ENCODE measurements around the gene HNRNPF.
"Not testable (repeated sequence)": the region's sequence is repeated elsewhere in the genome, so short reads cannot be mapped to it uniquely, and the experiment has no call there.

Gene HNRNPF

DNA sequence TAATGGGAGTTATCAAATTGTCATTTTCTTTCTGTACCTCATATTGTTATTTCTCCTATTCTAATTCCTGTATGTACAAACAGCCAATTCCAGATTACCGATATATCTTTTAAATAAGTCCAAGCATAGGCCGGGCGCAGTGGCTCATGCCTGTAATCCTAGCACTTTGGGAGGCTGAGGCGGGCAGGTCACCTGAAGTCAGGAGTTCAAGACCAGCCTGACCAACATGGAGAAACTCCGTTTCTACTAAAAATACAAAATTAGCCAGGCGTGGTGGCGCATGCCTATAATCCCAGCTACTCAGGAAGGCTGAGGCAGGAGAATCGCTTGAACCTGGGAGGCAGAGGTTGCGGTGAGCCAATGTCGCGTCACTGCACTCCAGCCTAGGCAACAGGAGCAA, 15.8 kb downstream of the HNRNPF start:
- H2AFZ ChIP-seq (ENCODE audit: low read length); H2BK120ac ChIP-seq (ENCODE audit: low read depth, low read length); DNase-seq (ENCODE audit: low spot score); H3K23ac ChIP-seq (ENCODE audit: low read depth, low read length, poor library complexity); H3K27ac ChIP-seq (replicated peaks; ENCODE audit: low read length); H3K4me2 ChIP-seq (ENCODE audit: insufficient read depth, low read length, poor library complexity, severe bottlenecking); H3K4me3 ChIP-seq (ENCODE audit: low read length in 2 of 2); H3K18ac ChIP-seq (ENCODE audit: low read length); H2AK5ac ChIP-seq (ENCODE audit: low read depth, low read length); H2BK5ac ChIP-seq (ENCODE audit: low read length); H2BK12ac ChIP-seq (ENCODE audit: low read length); H3K27me3 ChIP-seq (ENCODE audit: control insufficient read depth in 3 of 3, insufficient read depth in 3 of 3, low read depth in 1 of 3, low read length in 3 of 3); H3K9me3 ChIP-seq (replicated peaks in 1 of 2; ENCODE audit: control insufficient read depth in 2 of 2, insufficient read depth in 1 of 2, low read depth in 1 of 2, low read length in 2 of 2); H3K9ac ChIP-seq (ENCODE audit: low read depth, low read length, poor library complexity); H3K14ac ChIP-seq (ENCODE audit: low read length); H2BK15ac ChIP-seq (ENCODE audit: low read length); H4K8ac ChIP-seq (ENCODE audit: low read depth, low read length); H4K91ac ChIP-seq (ENCODE audit: low read depth, low read length, poor library complexity); H3K4ac ChIP-seq (ENCODE audit: low read length): not testable (repeated sequence)
- H3K4me1 ChIP-seq (ENCODE audit: control insufficient read depth in 2 of 2, insufficient read depth in 1 of 2, low read depth in 1 of 2, low read length in 2 of 2), result peaks cover 9 to 11% of the 10 kb centered on the region in 2 donors
- WGBS, 2 donors (ENCODE audit: extremely low coverage in 2 of 2, insufficient read length in 2 of 2, insufficient replicate concordance in 1 of 2), result no CpG with 5 or more reads among the region's 11 CpGs
- H3K36me3 ChIP-seq (replicated peaks in 1 of 2; ENCODE audit: control insufficient read depth in 2 of 2, insufficient read depth in 2 of 2, low read length in 2 of 2), result peaks cover 27 to 82% of the 10 kb centered on the region in 2 donors
- H3K79me1 ChIP-seq (ENCODE audit: low read depth, low read length), result peaks cover 10% of the 10 kb centered on the region

DNA sequence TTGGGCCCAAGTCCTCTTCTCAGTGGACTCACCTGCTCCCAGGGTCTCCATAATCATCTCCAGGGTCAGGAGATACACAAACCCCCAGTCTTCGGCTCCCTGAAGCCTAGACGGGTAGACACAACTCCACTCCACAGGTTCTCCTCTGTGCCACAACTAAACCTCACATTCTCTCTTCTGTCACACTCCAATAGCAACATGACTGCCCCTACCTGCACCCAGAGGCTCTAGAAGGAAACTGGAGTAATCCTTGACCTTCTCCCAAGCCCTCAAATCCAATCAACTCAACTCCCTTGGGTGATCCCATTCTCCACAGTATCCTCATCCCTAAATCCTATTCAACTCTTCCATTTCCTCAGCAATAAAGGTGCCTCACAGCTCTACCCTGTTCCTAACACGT, 16.2 kb downstream of the HNRNPF start:
- H2BK5ac ChIP-seq (ENCODE audit: low read length), result no peak overlapping the region
- peaks cover 27 to 86% of the 10 kb centered on the region in 2 donors for H3K36me3 ChIP-seq (replicated peaks in 1 of 2; ENCODE audit: control insufficient read depth in 2 of 2, insufficient read depth in 2 of 2, low read length in 2 of 2)

DNA sequence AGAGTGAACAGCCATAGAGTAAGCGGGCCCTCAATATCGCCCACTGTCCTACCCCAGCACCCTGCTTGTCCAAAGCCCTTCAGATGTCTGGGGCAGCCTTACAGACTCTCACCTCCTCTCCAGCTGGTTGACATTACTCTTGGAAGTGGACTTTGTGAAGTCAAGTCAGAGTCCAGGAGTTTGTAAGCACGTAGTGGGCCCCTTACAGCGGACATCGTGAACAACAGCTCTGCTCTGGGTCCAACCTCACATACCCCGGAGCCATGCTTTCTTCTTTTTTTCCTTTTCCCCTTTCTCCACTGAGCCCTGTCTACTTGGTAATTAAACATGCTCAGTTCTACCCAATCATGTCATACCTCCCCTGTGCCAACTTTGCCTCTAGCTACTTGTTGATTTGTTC, 17.5 kb downstream of the HNRNPF start:
- no peak overlapping the region for H3K23ac ChIP-seq (ENCODE audit: low read depth, low read length, poor library complexity)
- H2AFZ ChIP-seq (ENCODE audit: low read length), result no peak overlapping the region
- no peak overlapping the region for H2BK120ac ChIP-seq (ENCODE audit: low read depth, low read length)
- no peak overlapping the region for H2BK12ac ChIP-seq (ENCODE audit: low read length)
- H3K9ac ChIP-seq (ENCODE audit: low read depth, low read length, poor library complexity), result no peak overlapping the region
- H3K4me1 ChIP-seq (ENCODE audit: control insufficient read depth in 2 of 2, insufficient read depth in 1 of 2, low read depth in 1 of 2, low read length in 2 of 2), result peaks cover 6 to 8% of the 10 kb centered on the region in 2 donors
- no peak overlapping the region for H3K4me3 ChIP-seq (ENCODE audit: low read length in 2 of 2)
- H2AK5ac ChIP-seq (ENCODE audit: low read depth, low read length), result no peak overlapping the region
- WGBS, 2 donors (ENCODE audit: extremely low coverage in 2 of 2, insufficient read length in 2 of 2, insufficient replicate concordance in 1 of 2), result no CpG with 5 or more reads among the region's 6 CpGs
- no peak overlapping the region for H3K27ac ChIP-seq (replicated peaks; ENCODE audit: low read length)
- H3K18ac ChIP-seq (ENCODE audit: low read length), result no peak overlapping the region
- H3K79me1 ChIP-seq (ENCODE audit: low read depth, low read length), result peaks cover 14% of the 10 kb centered on the region
- H4K8ac ChIP-seq (ENCODE audit: low read depth, low read length), result no peak overlapping the region
- no peaks in the 10 kb centered on the region for H3K27me3 ChIP-seq (ENCODE audit: control insufficient read depth in 3 of 3, insufficient read depth in 3 of 3, low read depth in 1 of 3, low read length in 3 of 3)
- no peak overlapping the region for H4K91ac ChIP-seq (ENCODE audit: low read depth, low read length, poor library complexity)
- peaks cover 40 to 99% of the 10 kb centered on the region in 2 donors for H3K36me3 ChIP-seq (replicated peaks in 1 of 2; ENCODE audit: control insufficient read depth in 2 of 2, insufficient read depth in 2 of 2, low read length in 2 of 2)
- no peaks in the 10 kb centered on the region for H3K9me3 ChIP-seq (replicated peaks in 1 of 2; ENCODE audit: control insufficient read depth in 2 of 2, insufficient read depth in 1 of 2, low read depth in 1 of 2, low read length in 2 of 2)
- DNase-seq (ENCODE audit: low spot score), result no peak
- no peak overlapping the region for H2BK15ac ChIP-seq (ENCODE audit: low read length)
- H2BK5ac ChIP-seq (ENCODE audit: low read length), result no peak overlapping the region
- no peak overlapping the region for H3K4me2 ChIP-seq (ENCODE audit: insufficient read depth, low read length, poor library complexity, severe bottlenecking)
- H3K4ac ChIP-seq (ENCODE audit: low read length), result no peak overlapping the region
- no peak overlapping the region for H3K14ac ChIP-seq (ENCODE audit: low read length)

More for the DNA sequence above, 16.2 kb downstream of the HNRNPF start:
- H3K4me2 ChIP-seq (ENCODE audit: insufficient read depth, low read length, poor library complexity, severe bottlenecking), result no peak overlapping the region
- no CpG with 5 or more reads among the region's 3 CpGs for WGBS, 2 donors (ENCODE audit: extremely low coverage in 2 of 2, insufficient read length in 2 of 2, insufficient replicate concordance in 1 of 2)
- no peaks in the 10 kb centered on the region for H3K27me3 ChIP-seq (ENCODE audit: control insufficient read depth in 3 of 3, insufficient read depth in 3 of 3, low read depth in 1 of 3, low read length in 3 of 3)
- no peak overlapping the region for H2BK120ac ChIP-seq (ENCODE audit: low read depth, low read length)
- H3K4me1 ChIP-seq (ENCODE audit: control insufficient read depth in 2 of 2, insufficient read depth in 1 of 2, low read depth in 1 of 2, low read length in 2 of 2), result peaks cover 6 to 8% of the 10 kb centered on the region in 2 donors
- H2BK15ac ChIP-seq (ENCODE audit: low read length), result no peak overlapping the region
- no peak overlapping the region for H3K18ac ChIP-seq (ENCODE audit: low read length)
- DNase-seq (ENCODE audit: low spot score), result no peak
- H3K9ac ChIP-seq (ENCODE audit: low read depth, low read length, poor library complexity), result no peak overlapping the region
- H3K79me1 ChIP-seq (ENCODE audit: low read depth, low read length), result peaks cover 10% of the 10 kb centered on the region
- H3K23ac ChIP-seq (ENCODE audit: low read depth, low read length, poor library complexity), result no peak overlapping the region
- H3K4me3 ChIP-seq (ENCODE audit: low read length in 2 of 2), result no peak overlapping the region
- no peak overlapping the region for H3K14ac ChIP-seq (ENCODE audit: low read length)
- H3K4ac ChIP-seq (ENCODE audit: low read length), result no peak overlapping the region
- no peak overlapping the region for H2AK5ac ChIP-seq (ENCODE audit: low read depth, low read length)
- H3K27ac ChIP-seq (replicated peaks; ENCODE audit: low read length), result no peak overlapping the region
- no peak overlapping the region for H2BK12ac ChIP-seq (ENCODE audit: low read length)
- no peaks in the 10 kb centered on the region for H3K9me3 ChIP-seq (replicated peaks in 1 of 2; ENCODE audit: control insufficient read depth in 2 of 2, insufficient read depth in 1 of 2, low read depth in 1 of 2, low read length in 2 of 2)
- no peak overlapping the region for H2AFZ ChIP-seq (ENCODE audit: low read length)
- no peak overlapping the region for H4K8ac ChIP-seq (ENCODE audit: low read depth, low read length)
- H4K91ac ChIP-seq (ENCODE audit: low read depth, low read length, poor library complexity), result no peak overlapping the region

DNA sequence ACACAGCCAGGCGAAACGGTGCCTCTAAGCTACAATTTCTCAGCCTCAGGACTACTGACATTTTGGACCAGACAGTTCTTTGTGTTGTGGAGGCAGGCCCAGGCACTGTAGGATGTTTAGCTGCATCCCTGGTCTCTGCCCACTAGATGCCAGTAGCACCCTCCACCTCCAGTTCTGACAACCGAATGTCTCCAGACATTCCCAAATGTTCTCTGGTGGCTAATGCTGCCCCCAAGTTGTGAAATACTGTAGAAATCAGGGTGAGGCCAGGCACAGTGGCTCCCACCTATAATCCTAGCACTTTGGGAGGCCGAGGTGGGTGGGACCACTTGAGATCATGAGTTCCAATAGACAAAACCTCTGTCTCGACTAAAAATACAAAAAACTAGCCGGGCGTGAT, 18.2 kb downstream of the HNRNPF start:
- H4K8ac ChIP-seq (ENCODE audit: low read depth, low read length), result no peak overlapping the region
- H2BK120ac ChIP-seq (ENCODE audit: low read depth, low read length), result no peak overlapping the region
- H3K14ac ChIP-seq (ENCODE audit: low read length), result no peak overlapping the region
- no peak overlapping the region for H3K27ac ChIP-seq (replicated peaks; ENCODE audit: low read length)
- no peak overlapping the region for H2BK15ac ChIP-seq (ENCODE audit: low read length)
- no peak overlapping the region for H2BK12ac ChIP-seq (ENCODE audit: low read length)
- H2AFZ ChIP-seq (ENCODE audit: low read length), result no peak overlapping the region
- no peak overlapping the region for H3K9ac ChIP-seq (ENCODE audit: low read depth, low read length, poor library complexity)
- H3K23ac ChIP-seq (ENCODE audit: low read depth, low read length, poor library complexity), result no peak overlapping the region
- DNase-seq (ENCODE audit: low spot score), result no peak
- H3K18ac ChIP-seq (ENCODE audit: low read length), result no peak overlapping the region
- H3K4me3 ChIP-seq (ENCODE audit: low read length in 2 of 2), result no peak overlapping the region
- H3K4ac ChIP-seq (ENCODE audit: low read length), result no peak overlapping the region
- H2AK5ac ChIP-seq (ENCODE audit: low read depth, low read length), result no peak overlapping the region
- no peak overlapping the region for H3K4me2 ChIP-seq (ENCODE audit: insufficient read depth, low read length, poor library complexity, severe bottlenecking)
- H3K4me1 ChIP-seq (ENCODE audit: control insufficient read depth in 2 of 2, insufficient read depth in 1 of 2, low read depth in 1 of 2, low read length in 2 of 2), result peaks cover 6 to 8% of the 10 kb centered on the region in 2 donors
- H3K9me3 ChIP-seq (replicated peaks in 1 of 2; ENCODE audit: control insufficient read depth in 2 of 2, insufficient read depth in 1 of 2, low read depth in 1 of 2, low read length in 2 of 2), result no peaks in the 10 kb centered on the region
- no peak overlapping the region for H2BK5ac ChIP-seq (ENCODE audit: low read length)
- H4K91ac ChIP-seq (ENCODE audit: low read depth, low read length, poor library complexity), result no peak overlapping the region
- WGBS, 2 donors (ENCODE audit: extremely low coverage in 2 of 2, insufficient read length in 2 of 2, insufficient replicate concordance in 1 of 2), result no CpG with 5 or more reads among the region's 7 CpGs
- peaks cover 11% of the 10 kb centered on the region for H3K79me1 ChIP-seq (ENCODE audit: low read depth, low read length)
- peaks cover 41 to 100% of the 10 kb centered on the region in 2 donors for H3K36me3 ChIP-seq (replicated peaks in 1 of 2; ENCODE audit: control insufficient read depth in 2 of 2, insufficient read depth in 2 of 2, low read length in 2 of 2)
- H3K27me3 ChIP-seq (ENCODE audit: control insufficient read depth in 3 of 3, insufficient read depth in 3 of 3, low read depth in 1 of 3, low read length in 3 of 3), result no peaks in the 10 kb centered on the region
